Thyroid gland (tissue), 4 donors: ENCODE measurements around the gene MFF.

Experiments used
- CTCF ChIP-seq, 6 experiments: fragments of 200-600 bp in 3 of 6; fragments of 450-650 bp in 3 of 6; sonication (generic) in 3 of 6; IDR thresholded peaks; one replicate each; pipeline ENCODE4 v1.5.1; 2016 to 2019; ENCODE audit warnings: antibody characterized with exemption in 6 of 6, mild to moderate bottlenecking in 2 of 6, inconsistent platforms in 1 of 6, moderate library complexity in 1 of 6
- POLR2A ChIP-seq, 2 donors: fragments of 450-650 bp; IDR thresholded peaks; one replicate each; pipeline ENCODE4 v1.6.1; 2017; ENCODE audit warnings: antibody characterized with exemption in 2 of 2, mild to moderate bottlenecking in 2 of 2, moderate library complexity in 1 of 2

- TF ChIP-seq CTCF (IDR thresholded peaks at IDR 0.05) (no peak), POLR2A (IDR thresholded peaks at IDR 0.05) (no peak)
Observed at GRCh38 chr2:227326783-227327182, 1.7 kb downstream of the MFF start.
